ENCODE data around the gene MSMP.
A peak's percentile ranks its signal among the peaks of the same experiment; 100 is the strongest.

MSMP gene

DNA sequence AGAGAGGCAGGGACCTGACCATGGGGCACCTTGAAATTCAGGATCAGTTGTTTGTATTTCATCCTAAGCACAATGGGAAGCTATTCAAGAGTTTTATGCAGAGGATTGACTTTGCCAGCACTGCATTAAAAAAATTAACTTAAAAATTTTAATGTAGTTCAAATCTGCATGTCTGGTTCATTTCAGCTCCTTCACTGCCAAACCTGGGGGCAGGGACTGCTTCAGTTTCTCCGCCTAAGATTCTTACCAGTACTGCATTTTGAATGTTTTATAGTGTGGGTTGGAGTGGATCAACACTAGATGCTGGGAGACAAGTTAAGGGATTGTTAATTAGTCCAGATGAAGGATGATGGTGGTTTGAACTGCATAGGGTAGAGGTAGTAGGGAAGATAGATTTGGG, 15.7 kb upstream of the MSMP start:
- no peak for DNase-seq

DNA sequence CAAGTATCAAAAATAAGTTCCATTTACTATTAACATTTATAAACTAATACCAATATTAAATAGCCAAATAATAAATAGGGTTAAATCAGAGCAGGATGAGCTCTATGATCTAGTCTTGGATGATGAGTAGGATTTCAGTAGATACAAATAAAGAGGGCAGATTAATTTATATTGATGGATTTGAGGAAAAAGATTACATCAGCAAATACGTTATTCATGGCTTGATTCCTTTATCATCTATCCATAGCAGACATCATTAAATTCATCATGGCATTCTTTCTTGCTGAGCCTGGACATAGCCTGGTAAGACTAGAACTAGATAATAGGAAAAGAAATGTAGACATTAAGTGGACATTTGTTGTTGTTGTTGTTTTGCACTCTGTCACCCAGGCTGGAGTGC, 13.4 kb upstream of the MSMP start:
- no peak for DNase-seq

GRCh38 chr9:35766997-35767396, 12.9 kb upstream of the MSMP start:
- no peak for DNase-seq

- no peak for DNase-seq
These were observed 9.7 kb upstream of the MSMP start for GRCh38 chr9:35763803-35764202.

DNA sequence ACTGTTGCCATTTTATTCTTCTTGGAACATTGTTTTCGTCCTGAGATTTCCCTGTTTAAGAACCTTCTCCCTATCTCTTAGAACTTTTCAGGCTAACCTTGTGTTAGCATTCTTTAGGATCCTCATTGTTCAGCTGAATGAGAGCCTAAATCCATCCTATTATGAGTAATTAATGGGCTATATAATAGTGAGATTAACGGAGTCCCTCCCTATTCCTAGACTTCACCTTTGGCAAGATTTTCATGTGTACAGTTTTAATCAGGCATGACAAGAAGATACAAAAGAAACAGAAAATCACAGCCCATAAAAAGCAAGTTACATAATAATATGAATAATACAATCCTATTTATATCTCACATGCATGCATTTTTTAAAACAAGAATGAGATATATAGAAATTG, 9.1 kb upstream of the MSMP start:
- DNase-seq = no peak

- DNase-seq = peak; percentile 59
These were observed 6.6 kb upstream of the MSMP start for GRCh38 chr9:35760651-35761050.

DNA sequence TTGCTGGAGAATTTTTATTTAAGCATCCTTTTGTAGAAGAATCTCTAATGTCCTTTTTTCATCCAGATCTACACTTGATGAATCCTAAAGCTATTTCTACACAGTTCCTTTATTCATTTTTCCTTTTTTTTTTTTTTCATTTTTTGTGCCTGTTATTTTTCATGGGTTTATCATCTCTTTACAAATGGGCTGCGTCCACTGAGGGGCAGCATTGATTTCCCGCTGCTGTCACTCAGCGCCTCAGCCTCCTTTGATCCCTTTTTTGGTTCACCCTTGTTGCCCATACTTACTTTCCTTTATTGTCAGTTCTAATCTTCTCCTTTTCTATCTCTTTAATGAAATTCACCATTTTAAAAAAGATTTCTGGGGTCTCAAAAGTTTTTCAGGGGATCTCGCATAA, 5.7 kb upstream of the MSMP start:
- DNase-seq = no peak

- DNase-seq = no peak
These were observed 4.5 kb upstream of the MSMP start for GRCh38 chr9:35758475-35759050.

- no peak for DNase-seq
These were observed 3.8 kb upstream of the MSMP start for GRCh38 chr9:35757892-35758275.

GRCh38 chr9:35757226-35757891, 3.3 kb upstream of the MSMP start:
- DNase-seq = peak; percentile 60

DNA sequence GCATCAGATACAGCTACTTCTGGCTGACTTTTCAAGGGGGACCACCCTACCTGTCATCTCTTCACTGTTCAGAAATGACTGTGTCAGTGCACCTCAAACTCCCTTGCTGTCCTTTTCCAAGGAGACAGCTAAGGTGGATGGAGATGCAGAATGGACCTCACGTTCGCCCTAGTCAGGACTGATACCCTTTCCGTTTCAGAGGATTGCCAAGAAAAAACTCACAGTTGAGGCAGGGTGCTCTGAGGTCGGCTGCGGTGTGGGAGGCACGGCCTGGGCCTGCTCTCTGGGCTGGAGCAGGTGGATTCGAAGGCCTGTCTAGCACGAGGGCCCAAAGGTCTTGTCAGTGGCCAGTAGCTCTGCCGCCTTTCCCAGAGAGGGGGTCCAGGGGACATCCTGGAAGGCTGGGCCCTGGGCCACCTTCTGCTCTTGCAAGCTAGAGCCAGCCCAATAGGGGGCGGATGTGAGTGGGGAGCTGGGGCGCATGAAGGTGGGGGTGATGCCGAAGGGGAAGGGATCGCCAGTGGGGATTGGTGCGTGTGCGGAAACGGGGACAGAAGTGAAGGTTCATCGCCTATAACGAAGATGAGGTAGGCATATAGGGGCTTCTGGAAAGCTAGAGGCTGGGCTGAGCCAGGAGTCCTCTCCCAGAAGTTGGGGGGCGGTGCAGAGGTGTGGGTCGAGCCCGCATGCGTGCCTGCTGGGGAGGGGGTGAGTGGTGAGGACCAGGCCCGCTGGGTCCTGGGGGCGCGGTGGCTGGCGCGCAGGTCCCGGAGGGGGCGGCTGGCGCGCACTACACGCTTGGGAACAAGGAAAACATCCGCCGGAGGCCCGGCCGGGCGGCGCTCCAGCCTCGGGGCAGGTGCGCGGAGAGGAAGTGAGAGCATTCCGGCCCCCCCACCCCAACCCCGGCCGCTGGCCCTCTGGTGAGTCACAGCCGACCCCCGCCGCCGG, 2.5 kb upstream of the MSMP start:
- peak; percentile 60 for DNase-seq

GRCh38 chr9:35755071-35755470, 995 bp upstream of the MSMP start:
- DNase-seq = no peak

GRCh38 chr9:35753466-35753865, 610 bp downstream of the MSMP start:
- no peak for DNase-seq

GRCh38 chr9:35750256-35750531, 3.9 kb downstream of the MSMP start:
- DNase-seq = no peak

- DNase-seq = no peak
These were observed 4.4 kb downstream of the MSMP start for GRCh38 chr9:35749515-35750255.

DNA sequence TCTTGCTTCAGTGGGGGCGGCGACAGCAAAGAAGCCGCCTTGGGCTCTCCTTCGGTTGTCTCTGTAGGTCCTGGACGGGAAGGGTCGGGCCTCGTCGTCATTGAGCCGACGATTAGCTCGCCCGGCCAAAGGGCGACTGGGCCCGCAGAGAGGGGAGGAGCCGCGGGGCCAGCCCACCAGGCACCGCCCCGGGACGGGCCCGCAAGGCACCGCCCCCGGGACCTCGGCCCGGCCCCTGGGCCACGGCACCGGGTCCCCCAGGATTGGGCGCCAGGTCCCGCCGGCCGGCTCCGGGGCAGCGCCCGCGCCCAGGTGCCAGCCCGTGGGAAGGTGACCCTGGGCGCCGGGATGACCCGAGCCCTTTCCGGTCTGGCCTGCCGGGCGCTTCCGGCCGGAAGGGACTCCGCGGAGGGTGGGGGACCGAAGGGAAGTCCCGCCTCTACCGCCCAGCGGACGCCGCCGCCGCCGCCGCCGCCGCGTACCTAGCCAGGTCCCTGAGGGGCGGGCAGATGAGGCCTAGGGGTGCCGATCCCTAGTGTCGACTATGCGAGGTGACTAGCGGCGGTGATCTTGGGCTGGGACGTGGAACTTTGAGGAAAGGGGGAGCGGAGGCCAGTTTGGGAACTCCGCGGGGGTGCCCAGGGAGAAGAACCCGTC, 5.1 kb downstream of the MSMP start, which contains the start of the genes GBA2 and RGP1:
Gene GBA2, minus strand, starts transcription at position 371 of the 657 bp plus-strand sequence. CDS start 524 bp downstream, outside the sequence.
Gene RGP1, plus strand, starts transcription at position 430 of the 657 bp plus-strand sequence. CDS start 469 bp downstream, outside the sequence.
- peak; percentile 25 for DNase-seq

GRCh38 chr9:35748242-35748857, 5.7 kb downstream of the MSMP start:
- DNase-seq = no peak

DNA sequence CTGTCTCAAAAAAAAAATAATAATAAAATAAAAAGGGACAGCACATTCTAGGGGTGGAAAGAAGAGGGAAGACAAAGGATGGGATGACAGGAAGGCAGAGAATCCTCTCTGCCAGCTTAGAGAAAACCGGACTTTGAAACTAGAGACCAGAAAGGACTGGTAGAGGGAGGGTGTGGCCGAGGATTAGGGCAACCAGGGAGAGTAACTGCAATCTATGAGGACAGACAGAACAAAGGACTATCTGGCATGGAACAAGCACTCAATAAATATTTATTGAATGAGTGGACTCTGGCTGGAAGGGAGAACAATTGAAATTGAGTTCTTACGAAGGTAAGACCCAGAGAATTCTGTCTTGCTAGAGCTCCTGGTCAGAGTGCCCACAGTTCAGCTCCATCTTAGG, 7.5 kb downstream of the MSMP start:
- DNase-seq = no peak

DNA sequence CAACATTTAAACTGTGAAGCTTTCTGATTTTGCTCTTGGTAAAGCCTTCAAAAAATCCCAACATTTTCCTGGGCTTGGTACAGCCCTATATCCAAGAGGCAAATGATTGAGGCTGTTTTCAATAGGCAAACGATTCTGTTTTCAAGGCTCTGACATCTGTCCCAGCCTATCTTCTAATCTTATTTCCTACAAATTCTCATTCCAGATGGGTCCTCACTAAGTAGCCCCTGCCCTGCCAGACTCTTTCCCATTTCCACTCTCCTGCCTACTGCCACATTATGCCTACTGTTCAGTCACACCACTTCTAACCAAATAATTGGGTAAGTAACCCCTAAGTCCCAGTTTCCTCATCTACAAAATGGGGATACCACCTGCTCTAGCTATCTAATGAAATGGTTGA, 8.5 kb downstream of the MSMP start:
- no peak for DNase-seq

- no peak for DNase-seq
These were observed 10.1 kb downstream of the MSMP start for GRCh38 chr9:35743880-35744518.

DNA sequence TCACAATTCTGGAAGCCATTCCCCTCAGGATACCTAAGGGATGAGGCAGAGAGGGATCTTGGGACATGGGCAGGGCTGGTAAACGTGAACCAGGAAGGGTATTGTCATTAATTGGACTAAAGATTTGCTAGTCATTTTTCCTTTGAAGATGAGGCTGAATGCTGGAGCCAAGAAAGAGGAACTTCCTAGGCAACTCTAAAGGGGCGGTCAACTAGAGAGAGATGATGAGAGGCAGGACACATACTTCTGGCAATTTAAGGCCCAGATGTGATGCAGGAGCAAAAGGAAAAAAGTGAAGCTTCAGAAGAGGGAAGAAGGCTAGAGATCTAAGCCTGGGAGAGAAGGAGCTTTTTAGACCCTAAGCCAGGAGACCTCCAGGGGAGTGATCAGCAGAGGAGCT, 10.6 kb downstream of the MSMP start:
- no peak for DNase-seq

- no peak for DNase-seq
These were observed 12.3 kb downstream of the MSMP start for GRCh38 chr9:35741740-35742139.
